NT2/D1 (cell line): ENCODE data around the gene CYB561D2.

Experiments
- SUZ12 ChIP-seq: IDR thresholded peaks from 2 replicates; pipeline ENCODE4 v1.6.1; 2011; ENCODE audit not compliant: insufficient read length, insufficient read depth; ENCODE audit errors: extremely low read depth
- YY1 ChIP-seq: IDR thresholded peaks from 2 replicates; pipeline ENCODE4 v1.6.1; 2011; ENCODE audit not compliant: insufficient read length, insufficient read depth
- ZNF274 ChIP-seq: IDR thresholded peaks from 2 replicates; pipeline ENCODE4 v1.6.1; 2011; ENCODE audit warnings: mild to moderate bottlenecking, low read depth, low read length

DNA sequence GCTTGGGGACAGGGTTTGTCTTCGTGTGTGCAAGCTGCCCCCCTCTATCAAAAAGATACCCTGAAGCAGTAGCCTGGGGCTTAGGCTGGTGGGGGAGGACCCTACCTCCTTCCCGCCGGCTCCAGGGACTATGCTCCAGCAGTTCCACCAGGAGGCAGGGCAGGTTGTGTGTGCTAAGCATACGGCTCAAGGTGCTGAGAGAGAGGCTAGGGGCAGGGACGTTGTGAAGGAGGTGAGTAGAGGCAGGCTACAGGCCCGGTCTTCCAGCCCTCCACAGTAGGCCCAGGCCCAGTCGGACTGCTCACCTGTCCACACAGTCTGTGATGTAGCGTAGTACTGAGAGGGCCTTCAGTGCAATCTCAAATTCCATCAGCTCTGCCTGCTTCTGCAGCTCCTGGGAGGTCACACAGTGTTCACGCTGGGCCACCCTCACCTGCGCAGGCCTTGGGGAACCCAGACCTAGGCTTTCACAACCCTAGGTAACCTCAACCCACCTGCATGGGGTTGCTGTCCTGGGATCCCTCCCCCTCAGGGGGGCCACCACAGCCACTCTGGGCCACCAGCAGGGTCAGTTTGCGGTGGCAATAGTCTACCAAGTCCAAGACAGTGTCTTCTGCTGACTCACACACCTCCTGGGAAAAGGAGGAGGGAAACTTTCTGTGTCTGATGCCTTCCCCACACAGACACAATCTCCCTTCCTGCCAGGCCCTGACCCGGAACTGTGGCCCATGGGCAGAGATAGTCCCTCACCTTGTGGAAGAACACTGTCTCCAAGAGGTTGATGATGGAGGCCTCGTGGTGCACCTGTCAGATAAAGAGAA lies 7.6 kb upstream of the CYB561D2 start:
- TF ChIP-seq YY1 (no peak), SUZ12 (no peak), ZNF274 (no peak)
